Endothelial cell of umbilical vein (primary cell): ENCODE measurements around the gene YTHDF1.

Source experiments
- EZH2 ChIP-seq: IDR thresholded peaks from 2 replicates; pipeline ENCODE4 v1.6.1; 2012; ENCODE audit warnings: borderline replicate concordance, low read depth, mild to moderate bottlenecking, moderate library complexity, low read length, inconsistent platforms; ENCODE audit not compliant: severe bottlenecking
- POLR2AphosphoS5 ChIP-seq: IDR thresholded peaks from 2 replicates; pipeline ENCODE4 v1.6.1; 2012; ENCODE audit warnings: low read depth, mild to moderate bottlenecking, control low read depth, low read length, moderate library complexity; ENCODE audit not compliant: insufficient read depth
- TF ChIP-seq, protein P1 (sequence below): IDR thresholded peaks from 2 replicates; pipeline ENCODE4 v1.6.1; 2011; ENCODE audit not compliant: insufficient read depth, insufficient read length
- TF ChIP-seq, protein P2 (sequence below), 2 donors: IDR thresholded peaks; 1 replicate in 1 of 2; 2 replicates in 1 of 2; pipeline ENCODE4 v1.5.1; 2011; ENCODE audit warnings: low read length in 2 of 2, mild to moderate bottlenecking in 2 of 2, moderate library complexity in 2 of 2, control low read depth in 1 of 2, inconsistent platforms in 1 of 2, low read depth in 1 of 2; ENCODE audit not compliant: insufficient read depth in 1 of 2; ENCODE audit errors: extremely low read depth in 1 of 2

DNA sequence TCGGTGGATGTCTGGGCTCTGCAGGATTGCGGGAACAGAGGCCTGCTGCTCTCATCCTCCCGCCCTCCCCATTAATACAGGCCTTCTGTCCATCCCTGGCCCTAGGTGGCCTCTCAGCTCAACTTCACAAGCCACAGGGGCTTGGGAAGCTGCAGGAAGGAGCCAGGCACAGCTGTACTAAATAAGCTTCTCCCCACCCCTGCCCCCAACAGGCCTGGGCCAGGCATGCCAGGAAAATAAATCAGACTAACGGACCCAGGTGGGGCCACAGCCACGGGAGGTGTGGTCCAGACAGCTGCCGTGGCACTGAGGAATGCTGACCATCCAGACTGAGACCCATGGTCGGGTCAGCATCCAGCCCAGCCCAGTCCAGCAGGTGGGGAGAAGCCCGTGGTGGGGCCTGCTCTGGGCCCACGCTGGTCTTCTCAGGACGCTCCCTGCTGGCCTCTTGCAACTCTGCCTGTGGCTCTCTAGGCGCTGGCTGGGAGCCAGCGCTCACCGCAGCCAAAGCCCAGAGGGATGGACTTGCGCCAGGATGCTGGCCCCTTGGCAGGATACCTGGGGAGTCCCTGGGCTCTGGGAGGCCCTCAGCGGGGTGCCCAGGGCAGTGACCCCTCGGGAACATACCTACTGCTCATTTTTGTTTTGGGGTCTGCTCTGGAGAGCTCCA lies 8.6 kb upstream of the YTHDF1 start:
- TF ChIP-seq, protein P1, sequence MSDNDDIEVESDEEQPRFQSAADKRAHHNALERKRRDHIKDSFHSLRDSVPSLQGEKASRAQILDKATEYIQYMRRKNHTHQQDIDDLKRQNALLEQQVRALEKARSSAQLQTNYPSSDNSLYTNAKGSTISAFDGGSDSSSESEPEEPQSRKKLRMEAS = no peak
- no peak for TF ChIP-seq POLR2AphosphoS5
- TF ChIP-seq, protein P2, sequence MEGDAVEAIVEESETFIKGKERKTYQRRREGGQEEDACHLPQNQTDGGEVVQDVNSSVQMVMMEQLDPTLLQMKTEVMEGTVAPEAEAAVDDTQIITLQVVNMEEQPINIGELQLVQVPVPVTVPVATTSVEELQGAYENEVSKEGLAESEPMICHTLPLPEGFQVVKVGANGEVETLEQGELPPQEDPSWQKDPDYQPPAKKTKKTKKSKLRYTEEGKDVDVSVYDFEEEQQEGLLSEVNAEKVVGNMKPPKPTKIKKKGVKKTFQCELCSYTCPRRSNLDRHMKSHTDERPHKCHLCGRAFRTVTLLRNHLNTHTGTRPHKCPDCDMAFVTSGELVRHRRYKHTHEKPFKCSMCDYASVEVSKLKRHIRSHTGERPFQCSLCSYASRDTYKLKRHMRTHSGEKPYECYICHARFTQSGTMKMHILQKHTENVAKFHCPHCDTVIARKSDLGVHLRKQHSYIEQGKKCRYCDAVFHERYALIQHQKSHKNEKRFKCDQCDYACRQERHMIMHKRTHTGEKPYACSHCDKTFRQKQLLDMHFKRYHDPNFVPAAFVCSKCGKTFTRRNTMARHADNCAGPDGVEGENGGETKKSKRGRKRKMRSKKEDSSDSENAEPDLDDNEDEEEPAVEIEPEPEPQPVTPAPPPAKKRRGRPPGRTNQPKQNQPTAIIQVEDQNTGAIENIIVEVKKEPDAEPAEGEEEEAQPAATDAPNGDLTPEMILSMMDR (IDR thresholded peaks at IDR 0.05; ENCODE audit: extremely low read depth in 1 of 2, insufficient read depth in 1 of 2, low read depth in 1 of 2, low read length in 2 of 2) = no peak
- TF ChIP-seq EZH2 = no peak
